HL-60/S4 treated with retinoic acid at 250 ng/mL for 4 days and 3 days (cell line): ENCODE measurements around the gene HEXIM2.

Experiments used
- in situ Hi-C: fragments of 300-500 bp; cut with MboI; formaldehyde crosslinking; loops from 2 replicates; pipeline ENCODE4 v1.7.0; 2022; ENCODE audit warnings: low sequenced_read_pairs

Gene HEXIM2

DNA sequence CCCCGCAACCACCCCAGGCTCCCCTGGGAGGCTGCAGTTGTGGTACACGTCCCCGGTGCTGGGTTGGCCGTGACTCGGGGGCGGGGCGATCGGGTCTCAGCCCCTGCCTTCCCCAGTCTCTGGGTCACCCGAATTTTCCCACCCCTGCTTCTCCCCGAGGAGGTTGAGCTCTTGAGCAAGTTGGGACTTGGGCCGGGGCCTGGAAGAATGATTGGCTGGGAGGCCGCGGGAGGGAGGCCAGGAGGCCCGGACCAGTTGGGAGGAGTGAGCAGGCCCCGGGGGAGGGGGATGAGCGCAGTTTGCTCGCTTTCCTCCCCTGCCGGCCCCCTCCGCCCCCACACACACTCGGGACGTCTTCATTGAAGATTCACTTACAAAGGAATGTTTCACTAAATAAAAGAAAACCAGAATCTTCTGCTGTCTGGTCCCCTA, 17.9 kb upstream of the HEXIM2 start:
- in situ Hi-C loops = no loop called here

GRCh38 chr17:45144199-45145034, 17.3 kb upstream of the HEXIM2 start:
- in situ Hi-C loops = no loop called here

- in situ Hi-C loops = no loop called here
Observed at GRCh38 chr17:45145035-45145389, 16.7 kb upstream of the HEXIM2 start.

DNA sequence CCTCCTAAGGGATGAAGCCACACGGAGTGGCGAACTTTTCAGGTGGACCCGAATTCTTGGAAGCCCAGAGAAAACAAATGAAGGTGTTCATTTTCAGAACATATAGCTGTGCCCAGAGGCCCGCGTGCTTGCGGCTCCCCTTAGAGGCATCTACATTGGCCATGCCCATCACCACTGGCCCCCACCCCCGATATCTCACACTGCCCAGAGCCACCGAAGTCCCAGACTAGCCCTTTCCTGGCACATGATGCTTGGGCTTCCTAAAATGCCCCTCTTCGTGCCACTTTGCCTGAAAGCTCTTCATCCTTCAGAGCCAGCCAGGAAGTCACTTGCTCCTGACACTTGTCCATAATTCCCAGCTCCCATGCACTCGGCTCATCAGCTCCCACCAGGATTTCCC, 15.5 kb upstream of the HEXIM2 start:
- in situ Hi-C loops = no loop called here

GRCh38 chr17:45146592-45146889, 15.1 kb upstream of the HEXIM2 start:
- in situ Hi-C loops = no loop called here

DNA sequence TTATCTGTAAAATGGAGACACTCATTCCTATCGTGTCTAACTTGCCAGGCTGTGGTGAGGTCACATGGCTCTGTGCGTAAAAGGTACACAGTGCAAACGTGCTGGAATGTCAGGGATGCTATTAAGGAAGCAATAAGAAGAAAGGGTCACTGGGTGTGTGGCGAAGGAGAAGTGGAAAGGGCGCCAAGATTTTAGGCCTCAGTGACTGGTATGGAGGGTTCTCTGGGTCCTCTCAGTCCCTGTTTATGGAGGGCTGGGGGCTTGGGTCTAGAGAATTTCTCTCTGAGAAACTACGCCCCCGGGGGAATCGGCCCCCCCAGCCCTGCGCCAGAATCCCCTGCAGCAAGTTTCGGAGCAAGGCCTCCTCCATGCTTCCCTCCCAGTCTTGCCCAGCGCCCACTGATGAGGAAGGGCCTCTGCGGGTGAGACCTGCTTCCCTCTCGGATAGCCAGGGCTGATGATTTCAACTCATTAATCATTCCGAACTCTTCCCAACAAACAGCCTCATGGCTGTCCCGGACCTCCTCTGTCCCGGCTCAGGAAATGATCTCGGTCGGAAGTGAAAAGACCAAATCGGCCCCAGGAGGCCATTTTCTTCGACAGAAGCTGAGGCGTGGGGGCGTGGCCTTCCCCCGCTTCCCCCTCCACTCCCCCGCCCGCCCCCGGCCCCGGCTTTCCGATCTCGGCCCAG, 14.6 kb upstream of the HEXIM2 start:
- in situ Hi-C loops = no loop called here

DNA sequence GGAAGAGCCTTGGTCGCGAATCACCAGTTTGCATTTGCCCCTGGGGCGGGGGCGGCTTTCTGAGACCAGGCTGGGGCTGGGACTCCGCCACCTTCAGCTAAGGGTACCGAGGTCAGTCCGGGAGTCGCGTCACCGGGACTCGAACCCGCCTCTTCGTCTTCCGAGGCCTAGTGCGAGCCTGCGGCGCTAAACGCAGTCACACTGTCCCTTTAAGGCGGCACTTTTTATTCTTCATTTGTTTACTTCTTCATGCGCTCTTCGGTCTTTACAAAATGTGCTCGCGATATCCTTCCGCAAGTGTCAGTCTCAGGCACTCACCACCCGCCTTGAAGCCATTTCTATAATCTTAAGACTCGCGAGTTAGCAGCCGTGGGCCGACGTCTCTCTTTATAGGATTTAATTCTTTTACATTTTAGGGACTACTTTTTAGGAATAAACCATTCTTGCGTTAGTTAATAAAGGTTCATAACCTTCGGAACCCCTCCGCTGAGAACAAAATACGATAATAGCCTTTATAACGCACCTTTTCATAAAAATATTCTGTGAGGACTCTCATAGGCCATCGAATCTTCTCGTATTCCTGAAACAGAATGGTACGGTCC, 14.0 kb upstream of the HEXIM2 start:
- in situ Hi-C loops = no loop called here

DNA sequence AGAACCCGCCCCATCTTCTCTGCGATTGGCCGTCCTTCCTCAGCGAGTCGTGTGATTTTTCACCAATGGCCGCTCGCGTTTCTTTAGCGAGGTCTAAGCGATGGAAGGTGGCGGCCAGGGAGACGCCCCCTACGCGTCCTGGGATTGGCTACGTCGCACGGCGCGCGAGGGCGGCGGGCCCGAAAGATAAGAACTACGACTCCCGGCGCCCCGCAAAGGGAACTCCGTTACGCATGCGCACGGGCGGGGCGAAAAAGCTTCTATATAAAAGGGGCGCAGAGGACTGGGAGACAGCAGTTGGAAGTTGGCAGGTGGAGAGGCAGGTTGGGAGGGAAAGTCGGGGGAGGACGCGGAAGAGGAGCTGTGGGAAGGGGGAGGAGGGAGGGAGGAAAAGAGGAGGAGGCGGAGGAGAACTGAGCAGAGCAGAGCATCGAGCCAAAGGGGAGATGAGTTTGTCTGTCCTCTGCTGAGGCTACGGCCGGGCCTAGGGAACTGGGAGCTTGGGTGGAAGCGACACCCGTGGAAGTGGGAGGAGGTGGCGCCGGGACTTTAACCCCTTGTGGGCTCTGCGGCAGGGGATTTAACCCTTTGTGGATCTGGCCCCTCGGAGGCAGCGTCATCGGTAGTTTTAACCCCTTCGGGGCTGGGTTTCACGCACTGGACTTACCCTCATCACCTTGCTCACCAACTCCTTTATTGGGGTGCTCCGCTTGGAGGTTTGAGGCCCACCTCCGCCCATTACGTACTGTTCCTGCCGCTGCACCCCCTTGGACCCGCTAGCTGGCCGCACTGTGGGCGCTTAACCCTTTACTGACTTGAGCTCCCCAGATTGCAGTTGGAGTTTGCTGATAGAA, 13.3 kb upstream of the HEXIM2 start, which contains the start of gene HEXIM1:
HEXIM1 (plus strand) TSS at position 293 of the 854 bp plus-strand sequence. CDS start 716 bp downstream, outside the sequence.
- in situ Hi-C loops = no loop called here

DNA sequence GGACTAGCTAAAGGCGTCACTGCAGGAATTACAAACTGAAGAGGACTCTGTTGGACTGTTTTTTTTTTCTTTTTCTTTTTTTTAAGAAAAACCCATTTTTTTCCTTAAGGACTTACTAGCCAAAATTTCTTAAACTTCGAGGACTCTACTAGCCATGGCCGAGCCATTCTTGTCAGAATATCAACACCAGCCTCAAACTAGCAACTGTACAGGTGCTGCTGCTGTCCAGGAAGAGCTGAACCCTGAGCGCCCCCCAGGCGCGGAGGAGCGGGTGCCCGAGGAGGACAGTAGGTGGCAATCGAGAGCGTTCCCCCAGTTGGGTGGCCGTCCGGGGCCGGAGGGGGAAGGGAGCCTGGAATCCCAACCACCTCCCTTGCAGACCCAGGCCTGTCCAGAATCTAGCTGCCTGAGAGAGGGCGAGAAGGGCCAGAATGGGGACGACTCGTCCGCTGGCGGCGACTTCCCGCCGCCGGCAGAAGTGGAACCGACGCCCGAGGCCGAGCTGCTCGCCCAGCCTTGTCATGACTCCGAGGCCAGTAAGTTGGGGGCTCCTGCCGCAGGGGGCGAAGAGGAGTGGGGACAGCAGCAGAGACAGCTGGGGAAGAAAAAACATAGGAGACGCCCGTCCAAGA, 12.5 kb upstream of the HEXIM2 start:
- in situ Hi-C loops = no loop called here

DNA sequence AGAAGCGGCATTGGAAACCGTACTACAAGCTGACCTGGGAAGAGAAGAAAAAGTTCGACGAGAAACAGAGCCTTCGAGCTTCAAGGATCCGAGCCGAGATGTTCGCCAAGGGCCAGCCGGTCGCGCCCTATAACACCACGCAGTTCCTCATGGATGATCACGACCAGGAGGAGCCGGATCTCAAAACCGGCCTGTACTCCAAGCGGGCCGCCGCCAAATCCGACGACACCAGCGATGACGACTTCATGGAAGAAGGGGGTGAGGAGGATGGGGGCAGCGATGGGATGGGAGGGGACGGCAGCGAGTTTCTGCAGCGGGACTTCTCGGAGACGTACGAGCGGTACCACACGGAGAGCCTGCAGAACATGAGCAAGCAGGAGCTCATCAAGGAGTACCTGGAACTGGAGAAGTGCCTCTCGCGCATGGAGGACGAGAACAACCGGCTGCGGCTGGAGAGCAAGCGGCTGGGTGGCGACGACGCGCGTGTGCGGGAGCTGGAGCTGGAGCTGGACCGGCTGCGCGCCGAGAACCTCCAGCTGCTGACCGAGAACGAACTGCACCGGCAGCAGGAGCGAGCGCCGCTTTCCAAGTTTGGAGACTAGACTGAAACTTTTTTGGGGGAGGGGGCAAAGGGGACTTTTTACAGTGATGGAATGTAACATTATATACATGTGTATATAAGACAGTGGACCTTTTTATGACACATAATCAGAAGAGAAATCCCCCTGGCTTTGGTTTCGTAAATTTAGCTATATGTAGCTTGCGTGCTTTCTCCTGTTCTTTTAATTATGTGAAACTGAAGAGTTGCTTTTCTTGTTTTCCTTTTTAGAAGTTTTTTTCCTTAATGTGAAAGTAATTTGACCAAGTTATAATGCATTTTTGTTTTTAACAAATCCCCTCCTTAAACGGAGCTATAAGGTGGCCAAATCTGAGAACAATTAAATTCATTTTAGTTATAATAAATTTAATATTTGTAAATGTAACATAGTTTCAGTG, 11.7 kb upstream of the HEXIM2 start:
- in situ Hi-C loops = no loop called here

- in situ Hi-C loops = no loop called here
Observed at GRCh38 chr17:45150911-45151809, 10.5 kb upstream of the HEXIM2 start.

DNA sequence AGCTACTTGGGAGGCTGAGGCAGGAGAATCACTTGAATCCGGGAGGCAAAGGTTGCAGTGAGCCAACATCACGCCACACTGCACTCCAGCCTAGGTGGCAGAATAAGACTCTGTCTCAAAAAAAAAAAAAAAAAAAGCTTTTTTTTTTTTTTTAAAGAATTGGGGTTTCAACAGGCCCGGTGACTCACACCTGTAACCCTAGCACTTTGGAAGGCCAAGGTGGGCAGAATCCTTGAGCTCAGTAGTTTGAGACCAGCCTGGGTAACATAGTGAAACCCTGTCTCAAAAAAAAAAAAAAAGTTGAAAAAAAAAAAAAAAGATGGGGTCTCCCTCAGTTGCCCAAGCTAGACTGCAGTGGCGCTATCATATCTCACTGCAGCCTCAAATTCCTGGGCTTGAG, 6.6 kb upstream of the HEXIM2 start:
- in situ Hi-C loops = no loop called here

- in situ Hi-C loops = no loop called here
Observed at GRCh38 chr17:45155483-45155882, 6.2 kb upstream of the HEXIM2 start.

DNA sequence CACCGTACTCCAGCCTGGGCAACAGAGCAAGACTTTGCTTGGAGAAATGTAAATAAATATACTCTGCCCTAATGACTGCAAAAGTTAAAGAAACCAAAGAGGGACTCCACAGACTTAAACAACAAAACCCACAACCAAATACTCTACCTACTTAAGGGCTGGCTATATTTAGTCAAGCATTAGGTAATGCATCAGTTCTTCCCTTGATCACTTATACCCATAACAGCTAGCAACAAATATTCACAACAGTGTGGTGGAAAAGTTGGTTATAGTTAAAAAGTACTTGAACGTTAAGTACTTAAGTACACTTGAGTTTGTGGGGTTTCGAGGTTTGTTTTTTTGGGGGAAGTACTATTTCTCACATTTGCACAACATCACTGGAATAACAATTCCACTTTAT, 5.4 kb upstream of the HEXIM2 start:
- in situ Hi-C loops = no loop called here

- in situ Hi-C loops = no loop called here
Observed at GRCh38 chr17:45160447-45161287, 1.0 kb upstream of the HEXIM2 start.

GRCh38 chr17:45162025-45162687, 481 bp downstream of the HEXIM2 start:
- in situ Hi-C loops = no loop called here

GRCh38 chr17:45164734-45165269, 3.1 kb downstream of the HEXIM2 start:
- in situ Hi-C loops = no loop called here
